AG09309 (cell line): Measurements from ENCODE around the gene ID2.
"Not testable (repeated sequence)": the region's sequence is repeated elsewhere in the genome, so short reads cannot be mapped to it uniquely, and the experiment has no call there.

ENCODE experiments used
- DNase-seq: peaks from one replicate; pipeline ENCODE4 v3.0.0-alpha.2; 2010; ENCODE audit warnings: low read depth
- H3K4me3 ChIP-seq: 2 replicates; pipeline ENCODE4 v1.5.1; 2011; ENCODE audit warnings: mild to moderate bottlenecking, low read depth, low read length, moderate library complexity; ENCODE audit not compliant: control insufficient read depth
- CTCF ChIP-seq: IDR thresholded peaks from 2 replicates; pipeline ENCODE4 v1.5.1; 2011; ENCODE audit warnings: mild to moderate bottlenecking, low read depth, low read length, inconsistent platforms; ENCODE audit not compliant: insufficient read depth, control insufficient read depth; ENCODE audit errors: missing control alignments

The ID2 gene

DNA sequence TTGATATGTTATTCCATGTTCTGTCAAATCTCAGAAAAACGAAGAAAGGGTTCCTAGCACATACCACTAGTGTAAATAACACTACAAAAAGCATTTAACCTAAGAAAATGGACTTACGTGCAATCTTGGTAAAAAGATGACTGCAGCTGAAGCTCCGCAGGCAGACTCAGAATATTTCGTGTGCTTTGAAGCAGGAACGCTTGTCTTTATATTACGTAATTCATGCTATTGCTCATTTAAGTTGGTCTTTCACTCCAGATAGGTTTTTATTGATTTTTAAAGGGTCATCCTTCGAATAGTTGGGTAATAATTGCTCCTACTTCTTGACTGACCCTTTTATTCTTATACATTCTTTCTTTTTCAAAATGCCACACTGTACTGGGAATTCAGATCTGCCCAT, 44.0 kb downstream of the ID2 start:
- DNase-seq: no peak
- TF ChIP-seq CTCF: no peak
- no peak overlapping the region for H3K4me3 ChIP-seq

DNA sequence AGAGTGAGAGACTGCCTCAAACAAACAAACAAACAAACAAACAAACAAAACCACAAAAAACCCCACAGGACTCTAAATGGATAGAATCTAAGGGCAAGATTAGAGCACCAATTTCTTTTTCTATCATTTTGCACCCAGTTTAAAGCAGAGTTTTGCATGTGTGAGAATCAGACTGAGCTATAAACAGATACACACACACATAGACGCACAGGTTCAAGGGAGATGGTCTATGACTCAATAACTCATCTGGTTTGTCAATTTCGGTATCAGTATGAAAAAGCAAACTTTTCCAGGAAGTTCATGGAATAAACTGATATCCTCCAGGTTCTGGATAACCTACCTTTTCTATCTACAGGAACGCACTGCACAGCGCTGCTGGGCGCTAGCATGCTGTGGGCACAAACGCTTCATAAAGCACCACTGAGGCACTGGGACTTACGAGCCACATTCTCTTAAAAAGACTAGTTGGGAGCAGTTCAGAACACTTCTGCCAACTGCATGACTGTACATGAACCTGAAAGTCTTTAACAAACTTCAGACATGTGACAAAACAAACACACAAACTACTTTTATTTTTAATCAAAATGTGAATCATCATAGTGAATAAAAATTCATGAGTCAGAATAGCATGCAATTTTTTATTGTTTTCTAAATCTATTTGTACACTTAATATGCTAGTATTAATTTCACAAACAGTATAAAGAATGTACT, 46.6 kb downstream of the ID2 start:
- DNase-seq: no peak
- no peak overlapping the region for H3K4me3 ChIP-seq
- no peak for TF ChIP-seq CTCF

- DNase-seq, H3K4me3 ChIP-seq: not testable (repeated sequence)
Observed at GRCh38 chr2:8729101-8729500, 47.2 kb downstream of the ID2 start.

DNA sequence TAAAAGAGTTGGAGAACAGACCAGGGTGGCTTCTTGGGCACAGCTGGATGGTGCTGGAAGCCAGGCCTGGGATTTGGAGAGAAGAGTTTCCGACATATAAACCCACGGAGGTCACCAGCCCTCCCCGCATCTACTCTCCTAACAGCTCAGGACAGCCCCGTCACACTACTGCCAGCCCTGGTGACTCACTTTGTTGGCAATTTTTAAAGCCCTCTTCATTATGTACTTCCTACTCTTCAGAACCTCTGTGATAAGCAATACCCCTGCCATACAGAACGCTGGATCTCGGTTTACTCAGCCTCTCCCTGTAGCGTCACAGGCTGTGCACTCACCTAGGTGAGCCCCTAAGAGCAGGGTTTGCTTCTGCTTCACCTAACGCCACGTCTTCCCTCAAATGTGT, 48.1 kb downstream of the ID2 start:
- TF ChIP-seq CTCF: no peak
- no peak overlapping the region for H3K4me3 ChIP-seq
- DNase-seq: no peak

DNA sequence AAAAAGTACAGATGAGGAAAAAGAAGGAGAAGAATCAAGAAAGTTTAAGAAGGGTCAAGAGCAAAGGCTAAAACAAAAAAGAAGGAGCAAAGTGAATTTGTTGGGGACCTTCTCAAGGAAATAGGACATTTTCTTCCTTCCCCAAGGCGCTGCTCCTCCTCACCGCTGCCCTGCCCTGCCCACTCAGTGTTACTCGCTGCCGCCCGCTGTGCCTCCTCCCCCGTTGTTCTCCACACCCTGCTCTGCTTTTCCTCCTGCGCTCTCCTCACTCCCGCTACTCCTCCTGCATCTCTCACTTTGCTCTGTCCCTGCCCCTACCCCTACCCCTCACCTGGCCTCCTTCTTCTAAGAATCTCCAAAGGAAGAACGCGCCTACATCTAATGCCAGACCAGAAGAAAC, 50.7 kb downstream of the ID2 start:
- H3K4me3 ChIP-seq: no peak overlapping the region
- DNase-seq: no peak
- TF ChIP-seq CTCF: no peak
